Erythroblast (primary cell): ENCODE data around the gene FMN1.

Source experiments
- GATA1 ChIP-seq: IDR thresholded peaks from 2 replicates; pipeline ENCODE4 v1.6.1; 2011; ENCODE audit warnings: low read depth, mild to moderate bottlenecking, control low read depth, low read length, moderate library complexity
- POLR2A ChIP-seq: IDR thresholded peaks from 2 replicates; pipeline ENCODE4 v1.6.1; 2011; ENCODE audit warnings: mild to moderate bottlenecking, low read length

- TF ChIP-seq POLR2A (no peak), GATA1 (no peak)
Observed at GRCh38 chr15:33211176-33211808, 16.8 kb upstream of the FMN1 start.
